Tibial artery (tissue), 4 donors: Measurements from ENCODE around the gene SPTLC1.
"Not testable (repeated sequence)": the region's sequence is repeated elsewhere in the genome, so short reads cannot be mapped to it uniquely, and the experiment has no call there.

Experiments used
- DNase-seq, 2 donors: peaks; one replicate each; pipeline ENCODE4 v3.0.0-alpha.2; 2019
- H3K27ac ChIP-seq, 2 donors: fragments of 200-600 bp; sonication (generic) in 1 of 2; 1 replicate in 1 of 2; 2 replicates in 1 of 2; pipeline ENCODE4 v1.5.1; 2018 to 2019; ENCODE audit warnings: mild to moderate bottlenecking in 1 of 2
- H3K27me3 ChIP-seq, 2 donors: fragments of 200-600 bp; sonication (generic) in 1 of 2; one replicate each; pipeline versions ENCODE4 v1.5.1 to v1.6.0; 2016 to 2019
- H3K36me3 ChIP-seq, 3 donors: fragments of 200-600 bp; sonication (generic) in 2 of 3; one replicate each; pipeline ENCODE4 v1.5.1; 2016 to 2019; ENCODE audit warnings: mild to moderate bottlenecking in 2 of 3
- H3K4me1 ChIP-seq, 4 donors: fragments of 200-600 bp; sonication (generic) in 2 of 4; 1 replicate in 3 of 4; 2 replicates in 1 of 4; pipeline ENCODE4 v1.5.1; 2016 to 2019
- H3K4me3 ChIP-seq, 2 donors: fragments of 200-600 bp; sonication (generic) in 1 of 2; 1 replicate in 1 of 2; 2 replicates in 1 of 2; pipeline ENCODE4 v1.5.1; 2018 to 2019; ENCODE audit warnings: mild to moderate bottlenecking in 2 of 2
- H3K9me3 ChIP-seq, 3 donors: fragments of 200-600 bp; sonication (generic) in 1 of 3; one replicate each; pipeline ENCODE4 v1.5.1; 2016 to 2019
- intact Hi-C: fragments of 100-400 bp; cut with DNase I; formaldehyde crosslinking; loops from one replicate; pipeline ENCODE4 v1.15.0; 2023; ENCODE audit warnings: low total_unique reads
- TF ChIP-seq, protein P1 (sequence below), 2 experiments: fragments of 200-600 bp in 1 of 2; fragments of 450-650 bp in 1 of 2; IDR thresholded peaks; one replicate each; pipeline ENCODE4 v1.5.1; 2017 to 2019; ENCODE audit warnings: antibody characterized with exemption in 2 of 2, mild to moderate bottlenecking in 1 of 2, moderate library complexity in 1 of 2

SPTLC1 gene

DNA sequence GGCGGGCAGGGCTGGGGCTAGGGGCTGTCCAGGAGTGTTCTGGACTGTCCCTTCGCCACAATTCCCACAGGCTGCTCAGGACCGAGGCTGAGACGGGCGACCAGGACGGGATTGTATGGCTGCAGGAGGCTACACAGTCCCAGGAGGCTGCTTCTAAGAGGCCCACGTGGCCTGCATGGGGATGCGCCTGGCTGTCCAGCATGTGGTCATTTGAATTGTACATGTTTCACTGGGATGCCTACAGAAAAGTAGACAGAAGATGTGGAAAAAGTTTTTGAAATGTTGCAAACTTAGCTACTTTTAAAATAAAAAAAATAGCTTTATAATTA is 32.6 kb upstream of the SPTLC1 start:
- H3K9me3 ChIP-seq: no peaks in the 10 kb centered on the region
- H3K4me3 ChIP-seq: no peak overlapping the region
- no peak for DNase-seq
- intact Hi-C loops: loop anchor here (10.0 kb wide), 1 partner anchor 77 kb away; no protein-coding TSS in a partner anchor
- H3K36me3 ChIP-seq: no peaks in the 10 kb centered on the region
- peaks cover 0 to 1% of the 10 kb centered on the region in 2 donors for H3K27me3 ChIP-seq
- TF ChIP-seq, protein P1, sequence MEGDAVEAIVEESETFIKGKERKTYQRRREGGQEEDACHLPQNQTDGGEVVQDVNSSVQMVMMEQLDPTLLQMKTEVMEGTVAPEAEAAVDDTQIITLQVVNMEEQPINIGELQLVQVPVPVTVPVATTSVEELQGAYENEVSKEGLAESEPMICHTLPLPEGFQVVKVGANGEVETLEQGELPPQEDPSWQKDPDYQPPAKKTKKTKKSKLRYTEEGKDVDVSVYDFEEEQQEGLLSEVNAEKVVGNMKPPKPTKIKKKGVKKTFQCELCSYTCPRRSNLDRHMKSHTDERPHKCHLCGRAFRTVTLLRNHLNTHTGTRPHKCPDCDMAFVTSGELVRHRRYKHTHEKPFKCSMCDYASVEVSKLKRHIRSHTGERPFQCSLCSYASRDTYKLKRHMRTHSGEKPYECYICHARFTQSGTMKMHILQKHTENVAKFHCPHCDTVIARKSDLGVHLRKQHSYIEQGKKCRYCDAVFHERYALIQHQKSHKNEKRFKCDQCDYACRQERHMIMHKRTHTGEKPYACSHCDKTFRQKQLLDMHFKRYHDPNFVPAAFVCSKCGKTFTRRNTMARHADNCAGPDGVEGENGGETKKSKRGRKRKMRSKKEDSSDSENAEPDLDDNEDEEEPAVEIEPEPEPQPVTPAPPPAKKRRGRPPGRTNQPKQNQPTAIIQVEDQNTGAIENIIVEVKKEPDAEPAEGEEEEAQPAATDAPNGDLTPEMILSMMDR (IDR thresholded peaks at IDR 0.05): no peak
- peaks cover 0 to 15% (median 6%) of the 10 kb centered on the region in 4 donors for H3K4me1 ChIP-seq
- peak overlapping the region in 1 of 2 donors; percentile 57 for H3K27ac ChIP-seq

DNA sequence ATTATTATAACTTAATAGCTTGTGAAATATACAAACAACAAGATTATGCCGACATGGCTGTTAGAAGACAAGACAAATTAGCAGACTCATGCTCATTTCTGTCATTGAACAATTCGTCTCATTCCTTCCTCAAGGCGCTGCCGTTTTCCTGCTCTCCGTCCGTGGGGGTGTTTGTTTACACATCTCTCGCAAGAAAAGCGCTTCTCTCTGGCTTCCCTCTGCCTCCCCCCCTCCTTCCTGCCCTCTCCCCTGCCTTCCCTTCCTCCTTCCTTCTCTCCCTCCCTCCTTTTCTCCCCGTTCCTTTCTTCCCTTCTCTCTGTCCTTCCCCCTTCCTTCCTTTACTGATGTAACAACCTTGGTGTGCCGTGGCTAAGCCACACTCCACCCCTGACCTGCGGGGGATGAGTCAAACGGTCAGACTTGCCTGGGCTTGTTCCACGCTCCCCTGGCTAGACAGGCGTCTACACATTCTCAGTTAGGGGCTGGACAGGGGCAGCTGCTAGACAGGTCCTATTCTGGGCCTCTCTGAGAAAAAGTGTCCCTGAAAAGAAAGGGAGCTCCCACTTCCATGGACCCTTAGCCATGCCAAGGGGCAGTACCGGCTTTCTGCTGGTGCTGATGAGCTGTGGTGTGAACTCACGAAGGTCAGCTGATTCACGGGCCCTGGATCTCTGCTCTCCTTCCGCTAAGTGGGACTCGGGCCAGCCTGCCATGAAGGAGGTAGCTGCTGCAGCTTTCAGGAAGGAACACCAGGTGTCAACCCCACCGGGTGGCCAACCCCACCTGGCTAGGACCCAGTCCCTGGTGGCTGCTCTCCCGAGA is 32.0 kb upstream of the SPTLC1 start:
- Histone ChIP-seq H3K36me3 (no peaks in the 10 kb centered on the region), H3K27me3 (peaks cover 0 to 4% of the 10 kb centered on the region in 2 donors), H3K4me3 (no peak overlapping the region), H3K4me1 (peaks cover 0 to 15% (median 6%) of the 10 kb centered on the region in 4 donors), H3K9me3 (no peaks in the 10 kb centered on the region), H3K27ac (peak overlapping the region in 1 of 2 donors; percentile 57)
- TF ChIP-seq, protein P1 (IDR thresholded peaks at IDR 0.05): no peak
- intact Hi-C loops: loop anchor here (10.0 kb wide), 1 partner anchor 78 kb away; no protein-coding TSS in a partner anchor
- peak in 1 of 2 donors; percentile 79 for DNase-seq

DNA sequence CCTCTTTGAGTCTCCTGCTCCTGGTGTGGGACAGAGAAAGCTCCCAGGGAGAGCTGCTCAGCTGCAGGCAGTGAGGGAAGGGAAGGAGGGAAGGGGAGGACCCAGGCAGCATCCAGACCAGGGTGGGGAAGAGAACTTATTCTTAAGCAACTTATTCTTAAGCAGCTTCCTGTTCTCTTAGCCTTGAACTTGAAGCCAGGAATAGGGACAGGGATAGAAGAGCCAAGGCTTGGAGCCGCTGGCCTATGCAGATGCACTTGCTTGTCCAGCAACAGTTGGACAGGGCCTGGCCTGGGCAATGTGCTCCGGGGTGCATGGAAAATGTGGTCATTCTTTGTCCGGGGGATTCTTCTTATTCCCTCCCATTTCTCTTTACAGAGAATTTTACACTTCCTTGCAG is 31.4 kb upstream of the SPTLC1 start:
- no peaks in the 10 kb centered on the region for H3K9me3 ChIP-seq
- H3K27ac ChIP-seq: peak overlapping the region in 1 of 2 donors; percentile 57
- peaks cover 0 to 19% (median 7%) of the 10 kb centered on the region in 4 donors for H3K4me1 ChIP-seq
- H3K36me3 ChIP-seq: no peaks in the 10 kb centered on the region
- no peak for DNase-seq
- peaks cover 0 to 9% of the 10 kb centered on the region in 2 donors for H3K27me3 ChIP-seq
- no peak overlapping the region for H3K4me3 ChIP-seq
- intact Hi-C loops: loop anchor here (10.0 kb wide), 1 partner anchor 78 kb away; no protein-coding TSS in a partner anchor
- TF ChIP-seq, protein P1 (IDR thresholded peaks at IDR 0.05): no peak

DNA sequence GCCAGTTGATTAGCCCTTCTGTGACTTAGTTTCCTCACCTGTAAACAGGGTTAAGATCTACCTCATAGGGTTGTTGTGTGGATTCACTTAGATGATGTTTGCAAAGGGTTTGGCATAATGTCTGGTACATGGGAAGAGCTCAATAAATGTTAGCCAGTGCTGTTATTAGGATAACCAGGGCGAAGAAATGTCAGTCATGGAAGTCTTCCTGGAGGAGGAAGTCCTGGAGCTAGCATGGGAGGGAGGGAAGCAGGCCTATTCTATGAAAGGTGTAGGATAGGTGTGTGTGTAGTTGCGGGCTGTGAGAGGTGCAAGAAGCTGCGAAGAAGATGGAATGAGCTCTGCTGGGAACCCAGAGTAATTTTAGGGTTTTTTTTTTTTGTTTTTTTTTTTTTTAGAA is 30.6 kb upstream of the SPTLC1 start:
- Histone ChIP-seq H3K27me3 (peaks cover 0 to 15% of the 10 kb centered on the region in 2 donors), H3K4me1 (peaks cover 0 to 27% (median 14%) of the 10 kb centered on the region in 4 donors)
- DNase-seq, H3K4me3 ChIP-seq, H3K9me3 ChIP-seq, H3K36me3 ChIP-seq, H3K27ac ChIP-seq: not testable (repeated sequence)
- intact Hi-C loops: loop anchor here (10.0 kb wide), 1 partner anchor 79 kb away; no protein-coding TSS in a partner anchor

DNA sequence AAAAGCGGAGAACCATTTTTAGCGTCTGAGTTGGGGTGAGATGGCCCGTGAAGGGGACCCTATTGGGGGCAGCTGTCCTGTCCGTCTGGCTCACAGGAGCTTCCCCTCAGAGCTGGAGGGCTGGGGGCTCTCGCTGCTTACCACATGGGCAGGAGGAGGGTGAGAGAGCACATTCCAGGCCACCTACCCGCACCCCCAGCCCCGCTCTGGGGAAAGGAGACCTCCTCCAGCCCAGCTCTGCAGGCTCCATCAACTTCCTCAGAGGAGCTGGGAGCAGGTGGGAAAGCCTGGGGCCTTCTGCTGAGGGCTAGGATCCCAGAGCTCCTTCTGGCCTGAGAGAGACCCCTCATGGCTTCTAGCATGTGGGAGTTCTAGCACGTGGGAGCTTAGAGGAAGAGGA is 27.1 kb upstream of the SPTLC1 start:
- Histone ChIP-seq H3K27me3 (peaks cover 0 to 15% of the 10 kb centered on the region in 2 donors), H3K4me1 (peaks cover 0 to 34% (median 19%) of the 10 kb centered on the region in 4 donors), H3K9me3 (no peaks in the 10 kb centered on the region), H3K36me3 (no peaks in the 10 kb centered on the region), H3K27ac (no peak overlapping the region), H3K4me3 (no peak overlapping the region)
- TF ChIP-seq, protein P1 (IDR thresholded peaks at IDR 0.05): no peak
- intact Hi-C loops: loop anchor here (10.0 kb wide), 1 partner anchor 82 kb away; no protein-coding TSS in a partner anchor
- no peak for DNase-seq
